Measurements from ENCODE around the gene NPHP4. TPM values are rescaled to one million over a fixed set of nuclear protein-coding genes. Genes with fewer than 3 reads are reported as not detected.
"Not testable (repeated sequence)": the region's sequence is repeated elsewhere in the genome, so short reads cannot be mapped to it uniquely, and the experiment has no call there.

NPHP4 gene
- polyA plus RNA-seq, 12 donors: 3.1 to 7.4 (median 3.7) TPM; not detected in 2

DNA sequence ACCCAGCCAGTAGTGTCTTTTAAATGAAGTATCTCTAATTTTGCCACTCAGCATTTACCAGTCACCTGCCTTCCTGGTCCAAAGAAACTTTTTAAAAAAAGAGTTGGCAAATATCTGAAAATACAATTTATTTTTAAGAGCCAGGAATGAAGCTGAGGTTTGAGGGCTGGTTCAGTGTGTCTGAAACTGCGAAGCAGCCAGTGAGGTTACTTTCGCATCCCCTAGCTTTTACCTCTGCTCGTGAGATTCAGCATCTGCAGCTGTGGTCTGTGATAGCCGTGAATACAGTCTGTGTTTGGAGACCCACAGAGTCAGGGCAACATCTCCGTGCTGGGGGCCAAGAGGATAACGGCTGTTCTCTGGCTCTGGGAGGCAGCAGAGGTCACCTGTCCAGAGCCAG is 32.2 kb upstream of the NPHP4 start:
- no peak for DNase-seq

DNA sequence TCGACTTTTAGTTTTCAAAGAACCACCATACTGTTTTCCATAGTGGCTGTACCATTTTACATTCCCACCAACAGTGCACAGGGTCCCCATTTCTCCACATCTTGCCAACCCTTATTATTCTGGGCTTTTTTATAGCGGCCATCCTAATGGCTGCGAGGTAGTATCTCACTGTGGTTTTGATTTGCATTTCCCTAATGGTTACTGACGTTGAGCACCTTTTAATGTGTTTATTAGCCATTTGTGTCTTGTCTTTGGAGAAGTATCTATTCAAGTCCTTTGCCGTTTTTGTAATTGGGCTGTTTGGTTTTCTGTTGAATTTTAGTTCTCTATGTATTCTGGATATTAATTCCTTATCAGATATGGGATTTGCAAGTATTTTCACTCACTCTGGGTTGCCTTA is 31.1 kb upstream of the NPHP4 start:
- DNase-seq: no peak

DNA sequence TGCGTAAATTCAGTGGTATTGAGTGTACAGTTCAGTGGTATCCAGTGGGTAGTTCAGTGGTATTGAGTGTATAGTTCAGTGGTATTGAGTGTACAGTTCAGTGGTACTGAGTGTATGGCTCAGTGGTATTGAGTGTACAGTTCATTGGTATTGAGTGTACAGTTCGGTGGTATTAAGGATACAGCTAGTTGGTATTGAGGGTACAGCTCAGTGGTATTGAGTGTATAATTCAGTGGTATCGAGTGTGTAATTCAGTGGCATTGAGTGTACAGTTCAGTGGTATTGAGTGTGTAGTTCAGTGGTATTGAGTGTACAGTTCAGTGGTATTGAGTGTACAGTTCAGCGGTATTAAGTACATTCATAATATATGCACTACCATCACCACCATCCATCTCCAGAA is 30.0 kb upstream of the NPHP4 start:
- DNase-seq: no peak

DNA sequence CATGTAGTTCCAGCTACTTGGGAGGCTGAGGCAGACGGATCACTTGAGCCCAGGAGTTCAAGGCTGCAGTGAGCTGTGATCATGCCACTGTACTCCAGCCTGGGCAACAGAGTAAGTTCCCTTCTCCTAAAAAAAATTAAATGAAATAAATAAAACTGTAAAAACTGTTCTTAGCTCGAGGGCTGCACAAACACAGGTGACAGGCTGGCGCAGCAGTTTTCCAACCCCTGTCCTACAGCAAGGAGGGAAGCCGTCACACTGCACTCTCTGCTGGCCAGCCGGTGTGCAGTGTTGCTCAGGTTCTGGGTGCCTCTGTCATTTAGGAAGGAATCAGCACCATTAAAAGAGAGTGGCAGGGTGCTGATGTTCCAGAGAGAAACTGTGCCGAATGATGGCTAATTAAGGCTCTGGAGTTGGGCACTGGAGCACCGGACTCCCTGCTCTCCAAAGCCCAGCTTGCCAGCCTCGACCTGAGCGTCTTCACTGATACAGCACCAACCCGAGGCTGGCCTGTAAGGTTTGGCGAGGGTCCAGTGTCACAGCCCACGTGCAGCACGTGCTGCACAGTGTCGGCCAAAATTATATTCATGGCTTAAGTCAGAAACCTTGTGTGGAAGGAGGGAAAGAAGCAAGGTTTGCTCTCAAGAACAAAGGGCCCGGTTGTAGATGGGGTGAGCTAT is 27.1 kb upstream of the NPHP4 start:
- no peak for DNase-seq

DNA sequence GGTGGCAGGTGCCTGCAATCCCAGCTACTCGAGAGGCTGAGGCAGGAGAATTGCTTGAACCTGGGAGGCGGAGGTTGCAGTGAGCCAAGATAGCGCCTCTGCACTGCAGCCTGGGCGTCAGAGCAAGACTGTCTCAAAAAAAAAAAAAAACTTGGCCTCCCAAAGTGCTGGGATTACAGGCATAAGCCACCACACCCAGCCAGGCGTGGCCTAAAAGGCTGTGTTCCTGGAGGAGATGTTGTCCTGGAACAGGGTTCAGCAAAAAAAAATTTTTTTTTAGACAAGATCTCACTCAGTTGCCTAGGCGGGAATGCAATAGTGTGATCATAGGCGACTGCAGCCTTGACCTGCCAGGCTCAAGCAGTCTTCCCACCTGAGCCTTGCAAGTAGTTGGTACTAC is 25.4 kb upstream of the NPHP4 start:
- DNase-seq: not testable (repeated sequence)

- DNase-seq: no peak
Measured at GRCh38 chr1:6016191-6016865, 24.1 kb upstream of the NPHP4 start.

GRCh38 chr1:6014130-6014999 is 22.1 kb upstream of the NPHP4 start:
- no peak for DNase-seq

GRCh38 chr1:6013491-6013890 is 21.3 kb upstream of the NPHP4 start:
- DNase-seq: no peak

DNA sequence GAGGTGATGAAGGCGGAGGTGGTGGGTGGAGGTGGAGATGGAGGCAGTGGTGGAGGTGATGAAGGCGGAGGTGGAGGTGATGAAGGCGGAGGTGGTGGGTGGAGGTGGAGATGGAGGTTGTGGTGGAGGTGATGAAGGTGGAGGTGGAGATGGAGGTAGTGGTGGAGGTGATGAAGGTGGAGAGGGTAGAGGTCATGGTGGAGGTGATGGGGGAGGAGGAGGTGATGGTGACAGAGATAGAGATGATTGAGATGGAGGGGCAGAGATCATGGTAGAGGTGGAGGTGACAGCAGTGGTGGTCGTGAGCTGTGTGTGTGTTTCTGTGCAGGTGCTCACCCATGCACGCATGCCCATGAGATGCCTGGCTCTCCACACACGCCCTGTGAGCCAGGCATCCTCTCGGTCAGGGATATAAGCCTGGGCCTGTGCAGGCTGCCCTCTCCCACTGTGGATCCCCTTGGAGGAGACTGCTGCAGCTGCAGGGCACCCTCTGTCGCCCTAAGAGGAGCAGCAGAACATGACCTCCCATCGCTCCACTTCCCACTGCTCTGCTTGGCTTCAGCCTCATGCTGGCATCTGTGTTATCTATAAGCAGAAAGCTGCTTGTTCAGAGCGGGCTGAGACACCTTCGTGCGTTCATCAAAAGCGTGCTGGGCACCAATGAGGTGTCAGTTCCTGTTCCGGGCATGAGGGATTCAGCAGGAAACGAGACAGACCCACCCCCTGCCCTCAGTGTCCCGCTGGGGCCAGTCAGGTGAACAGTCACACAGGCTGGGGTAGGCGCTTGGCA is 20.5 kb upstream of the NPHP4 start:
- no peak for DNase-seq

GRCh38 chr1:6011946-6012258 is 19.7 kb upstream of the NPHP4 start:
- no peak for DNase-seq

DNA sequence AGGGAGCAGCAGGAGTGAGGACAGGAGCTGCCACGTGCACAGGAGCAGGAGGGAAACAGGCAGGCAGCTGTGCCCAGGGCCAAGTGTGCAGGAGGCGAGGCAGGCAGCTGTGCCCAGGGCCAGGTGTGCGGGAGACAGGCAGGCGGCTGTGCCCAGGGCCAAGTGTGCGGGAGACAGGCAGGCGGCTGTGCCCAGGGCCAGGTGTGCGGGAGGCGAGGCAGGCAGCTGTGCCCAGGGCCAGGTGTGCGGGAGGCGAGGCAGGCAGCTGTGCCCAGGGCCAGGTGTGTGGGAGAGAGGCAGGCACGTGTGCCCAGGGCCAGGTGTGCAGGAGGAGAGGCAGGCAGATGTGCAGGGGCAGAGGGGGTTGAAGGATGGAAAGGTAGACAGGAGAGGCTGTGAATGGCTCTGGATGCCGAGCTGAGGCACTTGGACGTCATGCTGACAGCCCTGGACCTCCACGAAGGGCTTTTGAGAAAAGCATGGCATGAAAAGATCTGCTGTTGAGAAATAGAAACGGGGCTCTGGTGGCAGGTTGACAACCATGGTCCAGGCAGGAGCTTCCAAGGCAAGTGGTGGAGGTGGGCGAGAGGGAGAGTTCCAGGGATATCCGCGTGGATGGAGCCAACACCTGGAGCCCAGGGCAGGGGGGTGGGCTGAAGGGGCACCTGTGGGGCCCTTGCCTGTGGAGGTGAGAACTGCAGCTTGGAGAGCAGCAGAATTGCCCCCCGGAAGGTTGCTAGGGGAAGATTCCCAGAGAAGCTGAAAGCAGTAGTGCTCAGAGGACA is 19.1 kb upstream of the NPHP4 start:
- DNase-seq: no peak

DNA sequence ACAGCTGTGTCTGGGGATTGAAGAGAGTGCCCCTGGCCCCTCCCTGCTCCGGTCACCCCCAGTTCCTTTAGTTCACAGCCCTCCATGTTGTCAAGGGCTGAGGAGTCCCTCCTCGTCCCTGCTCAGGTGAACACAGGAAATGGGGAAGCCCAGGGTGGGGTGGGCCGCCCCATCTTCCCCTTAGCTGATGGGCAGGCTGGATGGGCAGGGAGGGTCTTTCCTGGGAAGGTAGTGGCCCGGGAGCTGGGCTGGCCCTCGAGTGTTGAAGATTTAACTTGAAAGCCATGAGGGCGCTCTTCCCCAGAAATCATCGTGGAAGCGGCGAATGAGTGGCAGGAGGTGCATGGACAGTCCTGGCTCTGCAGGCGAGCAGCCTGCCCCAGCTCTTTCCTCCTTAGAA is 18.3 kb upstream of the NPHP4 start:
- no peak for DNase-seq

GRCh38 chr1:6009120-6010040 is 17.2 kb upstream of the NPHP4 start:
- DNase-seq: no peak

DNA sequence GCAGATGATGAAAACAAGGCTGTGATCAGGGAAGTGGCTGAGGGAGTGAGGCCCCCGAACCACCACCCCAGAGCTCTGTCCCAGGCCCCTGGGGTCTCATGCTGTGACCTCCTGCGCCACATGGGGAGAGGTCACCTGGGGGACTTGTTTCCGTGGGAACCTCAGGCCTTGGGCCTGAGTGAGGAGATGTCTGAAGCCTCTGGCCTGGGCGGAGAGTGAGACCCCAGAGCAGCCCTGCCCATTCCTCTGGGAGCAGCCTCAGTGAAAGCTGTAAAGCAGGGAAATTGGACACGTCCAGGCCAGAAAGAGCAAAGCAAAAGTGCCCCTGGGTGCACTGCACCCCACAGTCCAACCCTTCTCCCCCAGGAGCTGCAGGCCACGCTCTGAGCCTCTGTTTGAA is 16.5 kb upstream of the NPHP4 start:
- no peak for DNase-seq

DNA sequence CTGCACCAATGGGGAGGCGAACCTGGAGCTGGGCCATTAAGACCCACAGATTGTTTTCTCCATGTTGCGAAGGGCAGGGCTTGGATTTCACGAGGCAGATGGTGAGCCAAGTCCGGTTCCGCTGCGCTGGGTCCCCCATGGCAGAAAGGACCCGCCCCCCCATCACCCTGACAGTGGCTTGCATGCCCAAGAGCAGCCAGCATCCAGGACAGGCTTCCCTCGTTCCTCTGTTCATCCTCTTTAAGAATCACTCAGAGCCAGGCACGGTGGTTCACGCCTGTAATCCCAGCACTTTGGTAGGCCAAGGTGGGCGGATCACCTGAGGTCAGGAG is 15.8 kb upstream of the NPHP4 start:
- DNase-seq: no peak

GRCh38 chr1:6007318-6008083 is 15.3 kb upstream of the NPHP4 start:
- DNase-seq: no peak

DNA sequence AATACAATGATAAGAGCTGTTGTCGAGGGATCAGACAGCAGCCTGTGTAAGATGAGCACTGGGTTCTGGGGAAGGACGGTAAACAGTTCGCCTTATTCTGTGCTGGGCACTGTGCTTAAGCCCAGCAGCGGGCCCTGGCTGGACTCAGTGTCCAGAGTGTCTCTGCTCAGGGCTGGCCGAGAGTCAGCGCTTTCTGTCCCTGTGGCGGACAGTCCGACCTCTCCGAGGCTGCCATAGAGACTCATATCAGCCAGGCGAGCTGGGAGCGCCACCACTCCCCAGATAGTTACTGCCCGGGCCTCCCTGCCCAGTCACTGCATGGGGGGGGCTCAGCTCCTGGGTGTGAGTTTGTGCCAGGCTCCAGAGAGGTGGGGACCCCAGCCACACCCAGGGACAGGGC is 14.7 kb upstream of the NPHP4 start:
- DNase-seq: no peak

- DNase-seq: no peak
Measured at GRCh38 chr1:6005276-6005917, 13.2 kb upstream of the NPHP4 start.

Data from muscle of arm (tissue), 12 donors.